Caco-2 (cell line): ENCODE results near the gene HOXB4. TPM values are rescaled to one million over a fixed set of nuclear protein-coding genes. Genes with fewer than 3 reads are reported as not detected.

Source experiments
- BruUV-seq: library from RNA; stranded (reverse); fragments of 400-500 nt; replicated peaks from 2 replicates; lab custom pipeline; 2021; lab: Mats Ljungman, UMichigan
- CTCF ChIA-PET: fragments of 300-600 bp; sonication (Branson Sonifier 250); formaldehyde crosslinking; loops from one replicate; lab custom pipeline; 2022; ENCODE audit warnings: antibody characterized with exemption; lab: Charles Lee
- POLR2A ChIA-PET: fragments of 300-600 bp; sonication (Branson Sonifier 250); formaldehyde crosslinking; loops from one replicate; lab custom pipeline; 2022; ENCODE audit warnings: antibody characterized with exemption; lab: Charles Lee
- DNase-seq, 2 experiments: peaks; one replicate each; pipeline versions ENCODE4 v3.0.0 to v3.0.0-alpha.2; 2020 to 2022
- H3K27me3 ChIP-seq: replicated peaks from 2 replicates; pipeline ENCODE4 v1.6.0; 2011; ENCODE audit warnings: low read length; ENCODE audit not compliant: control insufficient read depth, insufficient read depth
- H3K36me3 ChIP-seq: 2 replicates; pipeline ENCODE4 v1.5.1; 2011; ENCODE audit warnings: low read length; ENCODE audit not compliant: control insufficient read depth, insufficient read depth
- H3K4me1 ChIP-seq: fragments of 250-450 bp; sonication (Bioruptor Pico); 2 replicates; pipeline ENCODE4 v1.5.1; 2020; ENCODE audit warnings: mild to moderate bottlenecking
- H3K4me3 ChIP-seq: 2 replicates; pipeline ENCODE4 v1.5.1; 2011; ENCODE audit warnings: low read depth, mild to moderate bottlenecking, control low read depth, low read length
- H3K9me3 ChIP-seq: fragments of 250-450 bp; sonication (Bioruptor Pico); 2 replicates; pipeline ENCODE4 v1.5.1; 2020; ENCODE audit warnings: mild to moderate bottlenecking, moderate library complexity
- H3K27ac Mint-ChIP-seq: one replicate; pipeline ENCODE4 v1.8.0; 2022; ENCODE audit warnings: mixed read lengths; ENCODE audit not compliant: unreplicated experiment
- H3K27me3 Mint-ChIP-seq: one replicate; pipeline ENCODE4 v1.8.0; 2022; ENCODE audit warnings: mixed read lengths; ENCODE audit not compliant: insufficient read depth, unreplicated experiment
- H3K36me3 Mint-ChIP-seq: one replicate; pipeline ENCODE4 v1.8.0; 2022; ENCODE audit warnings: mild to moderate bottlenecking, mixed read lengths; ENCODE audit not compliant: insufficient read depth, unreplicated experiment
- H3K4me1 Mint-ChIP-seq: one replicate; pipeline ENCODE4 v1.8.0; 2022; ENCODE audit warnings: low read depth, mixed read lengths; ENCODE audit not compliant: unreplicated experiment
- H3K4me3 Mint-ChIP-seq: one replicate; pipeline ENCODE4 v1.8.0; 2022; ENCODE audit warnings: mild to moderate bottlenecking, moderate library complexity, mixed read lengths; ENCODE audit not compliant: unreplicated experiment
- H3K9me3 Mint-ChIP-seq: one replicate; pipeline ENCODE4 v1.8.0; 2022; ENCODE audit warnings: mixed read lengths; ENCODE audit not compliant: unreplicated experiment
- intact Hi-C: fragments of 100-400 bp; cut with micrococcal nuclease; formaldehyde crosslinking; loops from one replicate; pipeline ENCODE4 v1.10.0; 2022; ENCODE audit not compliant: unreplicated experiment
- total RNA-seq: library from RNA; stranded (reverse); gene quantifications from 2 replicates; pipeline ENCODE4 v1.2.3, GENCODE V29; 2022
- TF ChIP-seq, protein P1 (sequence below), 2 experiments: fragments of 200-600 bp in 1 of 2; IDR thresholded peaks; 1 replicate in 1 of 2; 2 replicates in 1 of 2; pipeline versions ENCODE4 v1.5.1 to v1.8.0; 2011 to 2022; ENCODE audit warnings: antibody characterized with exemption in 1 of 2, control low read depth in 1 of 2, inconsistent platforms in 1 of 2, low read depth in 1 of 2, low read length in 1 of 2, mild to moderate bottlenecking in 1 of 2, moderate library complexity in 1 of 2; ENCODE audit not compliant: insufficient read depth in 1 of 2, severe bottlenecking in 1 of 2, unreplicated experiment in 1 of 2

HOXB4 gene
- total RNA-seq, 1 experiment from 2014 or later = 3.4 TPM

DNA sequence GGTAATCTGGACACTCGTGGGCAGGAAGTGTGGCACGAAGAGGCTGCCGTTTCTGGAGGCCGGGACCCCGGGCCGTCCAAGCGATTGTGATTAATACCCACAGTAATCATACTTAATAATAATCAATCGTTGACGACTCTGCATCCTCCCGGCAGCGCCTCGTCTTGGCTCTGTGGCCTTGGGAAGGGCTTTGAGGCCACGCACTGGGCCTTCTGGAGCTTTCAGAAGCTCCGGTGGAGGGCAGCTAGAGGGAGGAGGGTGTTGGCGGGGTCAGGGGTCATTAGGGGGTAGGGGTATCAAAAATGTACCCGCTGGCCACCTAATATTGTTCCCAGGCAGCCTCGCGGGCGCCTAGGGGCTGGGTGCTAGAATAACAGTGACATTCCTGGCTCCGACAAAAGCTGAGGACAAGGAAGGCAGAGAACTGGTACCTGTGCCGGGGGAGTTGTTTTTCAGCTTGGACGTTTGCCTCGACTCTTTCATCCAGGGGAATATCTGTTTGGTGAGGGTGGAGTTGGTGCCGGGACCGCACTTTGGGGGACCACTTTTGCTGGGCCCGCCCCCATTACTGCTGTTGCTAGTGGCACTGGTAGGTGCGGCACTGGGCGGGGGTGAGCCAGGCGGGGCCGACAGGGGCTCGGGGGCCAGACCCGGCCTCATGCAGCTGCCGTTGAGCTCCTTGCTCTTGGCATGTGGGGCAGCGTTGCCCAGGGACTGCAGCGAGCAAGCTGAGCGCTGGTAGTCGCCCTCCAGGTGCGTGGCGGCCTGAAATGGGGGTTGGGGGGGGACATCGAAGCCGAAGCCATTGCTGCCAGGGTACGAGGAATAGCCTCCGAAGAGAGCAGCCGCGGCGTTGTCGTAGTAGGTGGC is 26.3 kb downstream of the HOXB4 start:
- CTCF ChIA-PET = no interaction called here
- BruUV-seq = no TSS peak
- POLR2A ChIA-PET = interaction anchor here (0.9 kb wide), 1 partner anchor 46 kb away, joined by 3 read pairs; no protein-coding TSS in a partner anchor
- peaks cover 7% of the 10 kb centered on the region for H3K4me1 Mint-ChIP-seq
- peaks cover 13% of the 10 kb centered on the region for H3K4me1 ChIP-seq
- H3K27ac Mint-ChIP-seq = no peak overlapping the region
- DNase-seq = no peak
- no peaks in the 10 kb centered on the region for H3K9me3 ChIP-seq
- no peak overlapping the region for H3K4me3 Mint-ChIP-seq
- no peaks in the 10 kb centered on the region for H3K36me3 Mint-ChIP-seq
- no peaks in the 10 kb centered on the region for H3K36me3 ChIP-seq
- H3K9me3 Mint-ChIP-seq = no peaks in the 10 kb centered on the region
- intact Hi-C loops = no loop called here
- H3K27me3 ChIP-seq = no peaks in the 10 kb centered on the region; the same call in 1 of the 2 replicates
- no peaks in the 10 kb centered on the region for H3K27me3 Mint-ChIP-seq
- no peak overlapping the region for H3K4me3 ChIP-seq
- TF ChIP-seq, protein P1, sequence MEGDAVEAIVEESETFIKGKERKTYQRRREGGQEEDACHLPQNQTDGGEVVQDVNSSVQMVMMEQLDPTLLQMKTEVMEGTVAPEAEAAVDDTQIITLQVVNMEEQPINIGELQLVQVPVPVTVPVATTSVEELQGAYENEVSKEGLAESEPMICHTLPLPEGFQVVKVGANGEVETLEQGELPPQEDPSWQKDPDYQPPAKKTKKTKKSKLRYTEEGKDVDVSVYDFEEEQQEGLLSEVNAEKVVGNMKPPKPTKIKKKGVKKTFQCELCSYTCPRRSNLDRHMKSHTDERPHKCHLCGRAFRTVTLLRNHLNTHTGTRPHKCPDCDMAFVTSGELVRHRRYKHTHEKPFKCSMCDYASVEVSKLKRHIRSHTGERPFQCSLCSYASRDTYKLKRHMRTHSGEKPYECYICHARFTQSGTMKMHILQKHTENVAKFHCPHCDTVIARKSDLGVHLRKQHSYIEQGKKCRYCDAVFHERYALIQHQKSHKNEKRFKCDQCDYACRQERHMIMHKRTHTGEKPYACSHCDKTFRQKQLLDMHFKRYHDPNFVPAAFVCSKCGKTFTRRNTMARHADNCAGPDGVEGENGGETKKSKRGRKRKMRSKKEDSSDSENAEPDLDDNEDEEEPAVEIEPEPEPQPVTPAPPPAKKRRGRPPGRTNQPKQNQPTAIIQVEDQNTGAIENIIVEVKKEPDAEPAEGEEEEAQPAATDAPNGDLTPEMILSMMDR (IDR thresholded peaks at IDR 0.05; ENCODE audit: insufficient read depth in 1 of 2, low read depth in 1 of 2, low read length in 1 of 2, severe bottlenecking in 1 of 2, unreplicated experiment in 1 of 2) = no peak

DNA sequence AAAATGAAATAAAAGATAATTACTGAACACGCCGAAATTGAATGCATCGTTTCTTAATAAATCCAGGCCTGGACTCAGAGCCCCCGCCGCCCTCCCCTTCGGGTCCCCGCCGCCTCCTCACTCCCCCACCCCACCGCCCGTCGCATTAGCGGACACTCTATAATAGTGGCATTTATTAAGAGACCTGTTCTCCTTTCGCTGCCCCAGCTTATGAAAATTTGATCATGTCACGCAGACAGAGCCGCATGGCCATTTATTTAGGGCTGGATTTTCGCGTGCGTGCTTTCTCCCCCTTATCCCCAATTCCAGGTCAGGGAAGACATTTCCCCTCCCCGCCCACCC is 27.0 kb downstream of the HOXB4 start:
- Mint-ChIP-seq H3K36me3 (no peaks in the 10 kb centered on the region), H3K4me1 (peaks cover 7% of the 10 kb centered on the region), H3K4me3 (no peak overlapping the region), H3K9me3 (no peaks in the 10 kb centered on the region), H3K27ac (no peak overlapping the region), H3K27me3 (no peaks in the 10 kb centered on the region)
- BruUV-seq = no TSS peak
- no peak overlapping the region for H3K4me3 ChIP-seq
- no peak for DNase-seq
- TF ChIP-seq, protein P1 (IDR thresholded peaks at IDR 0.05; ENCODE audit: insufficient read depth in 1 of 2, low read depth in 1 of 2, low read length in 1 of 2, severe bottlenecking in 1 of 2, unreplicated experiment in 1 of 2) = no peak
- ChIA-PET POLR2A (interaction anchor here (0.9 kb wide), 1 partner anchor 45 kb away, joined by 3 read pairs; no protein-coding TSS in a partner anchor), CTCF (no interaction called here)
- peaks cover 16% of the 10 kb centered on the region; the same call in 1 of the 2 replicates for H3K4me1 ChIP-seq
- no peaks in the 10 kb centered on the region; the same call in 1 of the 2 replicates for H3K27me3 ChIP-seq
- intact Hi-C loops = no loop called here
- H3K9me3 ChIP-seq = no peaks in the 10 kb centered on the region
- no peaks in the 10 kb centered on the region for H3K36me3 ChIP-seq

DNA sequence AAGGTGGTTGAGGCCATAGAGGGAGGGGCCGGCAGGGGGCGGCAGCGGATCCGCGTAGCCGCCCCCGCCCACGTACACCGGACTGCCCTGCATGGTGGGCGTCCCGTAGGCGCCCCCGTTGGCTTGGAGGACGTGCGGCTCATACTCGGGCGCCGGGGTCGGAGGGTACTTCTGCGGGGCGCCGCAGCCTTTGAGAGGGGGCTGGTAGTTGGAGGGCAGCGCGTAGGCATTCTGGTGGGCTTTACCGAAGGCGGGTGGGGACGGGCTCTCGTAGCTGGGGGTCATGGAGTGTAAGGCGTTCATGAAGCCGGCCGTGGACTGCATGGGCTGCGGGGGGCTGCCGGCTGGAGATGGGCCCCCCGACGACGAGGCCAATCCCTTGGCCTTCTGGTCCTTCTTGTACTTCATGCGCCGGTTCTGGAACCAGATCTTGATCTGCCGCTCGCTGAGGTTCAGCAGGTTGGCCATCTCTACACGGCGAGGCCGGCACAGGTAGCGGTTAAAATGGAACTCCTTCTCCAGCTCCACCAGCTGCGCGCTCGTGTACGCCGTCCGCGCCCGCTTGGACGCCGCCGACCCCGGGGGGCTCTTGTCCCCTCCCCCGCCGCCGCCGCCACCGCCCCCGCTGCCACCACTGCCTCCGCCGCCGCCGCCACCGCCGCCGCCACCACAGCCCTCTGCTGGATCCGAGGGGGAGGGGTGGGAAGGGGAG is 27.5 kb downstream of the HOXB4 start:
- no peak overlapping the region for H3K27ac Mint-ChIP-seq
- POLR2A ChIA-PET = no interaction called here
- no peaks in the 10 kb centered on the region for H3K27me3 ChIP-seq
- TF ChIP-seq, protein P1 (IDR thresholded peaks at IDR 0.05; ENCODE audit: insufficient read depth in 1 of 2, low read depth in 1 of 2, low read length in 1 of 2, severe bottlenecking in 1 of 2, unreplicated experiment in 1 of 2) = no peak
- intact Hi-C loops = no loop called here
- H3K4me1 ChIP-seq = peaks cover 16% of the 10 kb centered on the region; the same call in 1 of the 2 replicates
- BruUV-seq = no TSS peak
- no peaks in the 10 kb centered on the region for H3K9me3 Mint-ChIP-seq
- no peaks in the 10 kb centered on the region for H3K9me3 ChIP-seq
- no peak overlapping the region for H3K4me3 ChIP-seq
- H3K4me1 Mint-ChIP-seq = peaks cover 7% of the 10 kb centered on the region
- DNase-seq = no peak
- H3K36me3 ChIP-seq = no peaks in the 10 kb centered on the region
- H3K27me3 Mint-ChIP-seq = no peaks in the 10 kb centered on the region
- CTCF ChIA-PET = no interaction called here
- no peak overlapping the region for H3K4me3 Mint-ChIP-seq
- no peaks in the 10 kb centered on the region for H3K36me3 Mint-ChIP-seq
